GM21619 (cell line): ENCODE data around the gene SFT2D1.

Experiments
- ATAC-seq: cut with Tn5 transposase; IDR thresholded peaks from one replicate; pipeline ENCODE4 v1.9.1; 2021; ENCODE audit not compliant: unreplicated experiment

SFT2D1 gene

GRCh38 chr6:166308769-166309589, 33.4 kb downstream of the SFT2D1 start:
- no peak for ATAC-seq

GRCh38 chr6:166308033-166308768, 34.1 kb downstream of the SFT2D1 start, which contains the start of gene PRR18:
Gene PRR18 (minus strand): TSS chr6:166308392. CDS start chr6:166308142, 250 bp downstream.
- ATAC-seq = peak; percentile 57

- peak; percentile 18 for ATAC-seq
Observed at GRCh38 chr6:166307082-166308032, 35.0 kb downstream of the SFT2D1 start.

GRCh38 chr6:166306378-166307081, 35.8 kb downstream of the SFT2D1 start:
- no peak for ATAC-seq

- no peak for ATAC-seq
Observed at GRCh38 chr6:166305562-166306117, 36.7 kb downstream of the SFT2D1 start.

- ATAC-seq = no peak
Observed at GRCh38 chr6:166304106-166304505, 38.2 kb downstream of the SFT2D1 start.

- ATAC-seq = no peak
Observed at GRCh38 chr6:166301611-166302529, 40.5 kb downstream of the SFT2D1 start.

- no peak for ATAC-seq
Observed at GRCh38 chr6:166300357-166300987, 41.9 kb downstream of the SFT2D1 start.

- ATAC-seq = no peak
Observed at GRCh38 chr6:166297606-166298005, 44.7 kb downstream of the SFT2D1 start.

- ATAC-seq = no peak
Observed at GRCh38 chr6:166296035-166296883, 46.1 kb downstream of the SFT2D1 start.

GRCh38 chr6:166293731-166294584, 48.4 kb downstream of the SFT2D1 start:
- no peak for ATAC-seq

GRCh38 chr6:166289207-166290060, 52.9 kb downstream of the SFT2D1 start:
- no peak for ATAC-seq

- ATAC-seq = peak; percentile 98
Observed at GRCh38 chr6:166286839-166287271, 55.5 kb downstream of the SFT2D1 start.

GRCh38 chr6:166285233-166285632, 57.1 kb downstream of the SFT2D1 start:
- no peak for ATAC-seq

GRCh38 chr6:166284640-166285039, 57.7 kb downstream of the SFT2D1 start:
- no peak for ATAC-seq
